NT2/D1 (cell line): ENCODE measurements around the gene ADGRF1.

ENCODE experiments used
- DNase-seq: peaks from one replicate; pipeline ENCODE4 v3.0.0-alpha.2; 2011; ENCODE audit warnings: low read depth, low spot score
- H3K27me3 ChIP-seq: 2 replicates; pipeline ENCODE4 v1.6.0; 2011; ENCODE audit warnings: mild to moderate bottlenecking; ENCODE audit not compliant: insufficient read length, insufficient read depth
- H3K36me3 ChIP-seq: 2 replicates; pipeline ENCODE4 v1.6.1; 2011; ENCODE audit warnings: mild to moderate bottlenecking, low read length, mixed read lengths; ENCODE audit not compliant: insufficient read depth, insufficient read length
- H3K4me1 ChIP-seq: 2 replicates; pipeline ENCODE4 v1.5.1; 2011; ENCODE audit not compliant: insufficient read depth, insufficient read length
- H3K4me3 ChIP-seq: 2 replicates; pipeline ENCODE4 v1.5.1; 2011; ENCODE audit warnings: low read depth; ENCODE audit not compliant: insufficient read length
- H3K9ac ChIP-seq: 2 replicates; pipeline ENCODE4 v1.6.0; 2011; ENCODE audit warnings: low read depth; ENCODE audit not compliant: insufficient read length
- H3K9me3 ChIP-seq: 2 replicates; pipeline ENCODE4 v1.5.1; 2011; ENCODE audit warnings: mild to moderate bottlenecking, low read length; ENCODE audit not compliant: insufficient read depth
- SUZ12 ChIP-seq: IDR thresholded peaks from 2 replicates; pipeline ENCODE4 v1.6.1; 2011; ENCODE audit not compliant: insufficient read length, insufficient read depth; ENCODE audit errors: extremely low read depth
- YY1 ChIP-seq: IDR thresholded peaks from 2 replicates; pipeline ENCODE4 v1.6.1; 2011; ENCODE audit not compliant: insufficient read length, insufficient read depth
- ZNF274 ChIP-seq: IDR thresholded peaks from 2 replicates; pipeline ENCODE4 v1.6.1; 2011; ENCODE audit warnings: mild to moderate bottlenecking, low read depth, low read length

The ADGRF1 gene

GRCh38 chr6:46961232-46961631, 80.9 kb downstream of the ADGRF1 start:
- Histone ChIP-seq H3K27me3 (no peaks in the 10 kb centered on the region), H3K36me3 (no peaks in the 10 kb centered on the region), H3K4me1 (no peaks in the 10 kb centered on the region), H3K4me3 (no peak overlapping the region), H3K9me3 (no peaks in the 10 kb centered on the region), H3K9ac (no peak overlapping the region)
- no peak for DNase-seq
- TF ChIP-seq YY1: no peak
- no peak for TF ChIP-seq ZNF274
- no peak for TF ChIP-seq SUZ12

DNA sequence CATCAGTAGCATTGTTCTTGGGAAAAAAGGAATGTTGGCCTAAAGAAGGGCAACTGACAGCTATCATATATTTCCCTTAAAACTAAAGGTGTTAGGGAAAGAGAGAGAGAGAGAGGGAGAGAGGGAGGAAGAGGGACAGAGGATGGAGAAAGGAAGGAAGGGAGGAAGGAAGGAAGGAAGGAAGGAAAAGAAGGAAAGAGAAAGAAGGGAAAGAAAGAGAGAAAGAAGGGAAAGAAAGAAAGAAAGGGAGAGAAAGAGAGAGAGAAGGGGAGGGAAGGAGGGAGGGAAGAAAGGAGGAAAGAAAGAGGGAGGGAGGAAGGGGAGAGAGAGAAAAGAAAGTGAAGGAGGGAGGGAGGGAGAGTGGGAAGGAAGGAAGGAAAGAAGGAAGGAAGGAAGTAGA, 82.7 kb downstream of the ADGRF1 start:
- H3K9me3 ChIP-seq: no peaks in the 10 kb centered on the region
- no peak for TF ChIP-seq SUZ12
- TF ChIP-seq ZNF274: no peak
- TF ChIP-seq YY1: no peak

GRCh38 chr6:46956409-46956808, 85.7 kb downstream of the ADGRF1 start:
- Histone ChIP-seq H3K4me1 (peaks cover 2% of the 10 kb centered on the region), H3K4me3 (no peak overlapping the region), H3K9me3 (no peaks in the 10 kb centered on the region), H3K27me3 (no peaks in the 10 kb centered on the region), H3K36me3 (no peaks in the 10 kb centered on the region), H3K9ac (no peak overlapping the region)
- DNase-seq: no peak
- TF ChIP-seq SUZ12 (no peak), YY1 (no peak), ZNF274 (no peak)

More for the DNA sequence above, 82.7 kb downstream of the ADGRF1 start:
- Histone ChIP-seq H3K4me1 (peaks cover 2% of the 10 kb centered on the region), H3K36me3 (no peaks in the 10 kb centered on the region), H3K9ac (no peak overlapping the region), H3K4me3 (no peak overlapping the region), H3K27me3 (no peaks in the 10 kb centered on the region)
- no peak for DNase-seq

DNA sequence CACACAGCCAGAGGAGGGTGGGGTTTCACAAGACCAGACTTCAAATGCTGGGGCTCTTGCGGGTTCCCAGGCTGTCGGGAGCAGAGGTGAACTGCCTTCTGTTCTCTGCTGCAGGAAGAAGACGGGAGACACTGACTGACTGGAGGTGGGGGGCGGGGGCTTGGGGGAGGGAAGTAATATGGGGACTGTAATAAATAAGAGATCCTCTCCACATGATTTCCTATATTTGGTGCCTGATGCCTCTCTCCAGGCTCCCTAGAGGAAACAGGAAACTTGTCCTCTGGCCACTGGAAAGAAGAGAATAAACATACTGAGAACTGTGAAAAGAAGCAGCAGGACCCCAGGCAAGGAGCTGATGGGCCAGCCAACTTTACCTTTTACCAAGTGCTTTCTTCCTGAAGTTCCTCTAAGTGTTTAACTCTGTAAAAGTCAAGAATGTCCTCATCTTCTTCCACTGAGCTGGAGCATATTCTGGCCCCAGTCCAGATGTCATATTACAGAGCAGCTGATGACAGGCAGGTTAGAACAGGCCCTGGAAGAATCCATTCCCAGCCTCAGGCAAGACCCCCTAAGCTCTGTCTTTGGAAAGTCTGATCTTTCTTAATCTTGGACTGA, 87.2 kb downstream of the ADGRF1 start:
- Histone ChIP-seq H3K36me3 (no peaks in the 10 kb centered on the region), H3K9ac (no peak overlapping the region), H3K4me3 (no peak overlapping the region), H3K27me3 (no peaks in the 10 kb centered on the region), H3K9me3 (no peaks in the 10 kb centered on the region), H3K4me1 (peaks cover 2% of the 10 kb centered on the region)
- no peak for TF ChIP-seq ZNF274
- TF ChIP-seq YY1: no peak
- no peak for TF ChIP-seq SUZ12
- no peak for DNase-seq

- Histone ChIP-seq H3K9me3 (no peaks in the 10 kb centered on the region), H3K27me3 (no peaks in the 10 kb centered on the region), H3K36me3 (no peaks in the 10 kb centered on the region), H3K9ac (no peak overlapping the region), H3K4me3 (no peak overlapping the region), H3K4me1 (peaks cover 2% of the 10 kb centered on the region)
- DNase-seq: no peak
- TF ChIP-seq ZNF274: no peak
- TF ChIP-seq YY1: no peak
- no peak for TF ChIP-seq SUZ12
Observed at GRCh38 chr6:46953921-46954320, 88.2 kb downstream of the ADGRF1 start.

DNA sequence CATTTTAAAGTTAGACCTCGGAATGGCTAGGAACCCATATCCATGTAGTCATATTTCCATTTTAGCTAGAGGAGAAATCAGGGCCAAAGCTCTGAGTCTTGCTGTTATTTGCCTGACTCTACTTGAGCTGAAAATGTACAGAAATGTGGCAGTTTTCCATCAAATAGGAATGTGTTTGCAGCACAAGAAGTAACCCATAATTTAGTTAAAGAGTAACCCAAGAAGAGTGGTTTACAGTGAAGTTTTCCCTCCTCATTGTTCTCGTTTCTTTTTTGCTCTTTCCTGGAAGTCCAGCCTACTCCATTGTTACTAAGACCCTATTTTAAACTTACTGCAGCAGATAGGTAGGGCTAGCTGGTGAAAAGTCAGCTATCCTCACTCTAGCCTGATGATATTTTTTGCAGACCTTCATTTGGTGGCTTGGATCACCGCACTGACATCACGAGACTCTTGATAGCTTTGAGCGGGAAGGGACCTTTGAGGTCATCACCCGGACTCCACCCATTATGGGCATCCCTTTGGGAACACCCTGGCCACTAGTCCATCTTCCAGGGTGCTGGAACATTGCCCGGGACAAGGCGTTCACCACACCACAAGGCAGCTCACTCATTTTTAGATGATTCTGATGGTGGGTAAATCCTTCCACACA, 92.4 kb downstream of the ADGRF1 start:
- DNase-seq: no peak
- H3K27me3 ChIP-seq: no peaks in the 10 kb centered on the region
- no peak overlapping the region for H3K9ac ChIP-seq
- TF ChIP-seq YY1 (no peak), SUZ12 (no peak), ZNF274 (no peak)
- no peaks in the 10 kb centered on the region for H3K4me1 ChIP-seq
- no peaks in the 10 kb centered on the region for H3K36me3 ChIP-seq
- H3K4me3 ChIP-seq: no peak overlapping the region
- H3K9me3 ChIP-seq: no peaks in the 10 kb centered on the region

DNA sequence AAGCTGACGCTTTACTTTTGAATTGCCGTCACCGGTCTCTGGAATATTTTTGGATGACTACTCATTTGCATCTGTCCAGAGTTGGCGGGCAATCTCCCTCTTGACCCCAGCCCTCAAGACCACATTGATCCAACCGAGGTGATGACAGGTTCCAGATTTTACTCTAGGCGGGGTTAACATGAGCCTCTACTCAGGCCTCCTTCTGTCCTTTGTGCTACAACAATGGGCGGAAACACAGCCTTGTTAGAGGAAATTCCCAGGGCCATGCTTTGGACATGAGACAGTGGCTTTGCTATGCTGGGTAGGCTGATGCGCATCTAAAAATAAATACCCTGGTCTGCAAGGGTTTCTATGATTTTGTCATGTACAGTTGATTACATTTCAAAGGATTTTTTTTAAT, 93.4 kb downstream of the ADGRF1 start:
- H3K36me3 ChIP-seq: no peaks in the 10 kb centered on the region
- no peaks in the 10 kb centered on the region for H3K9me3 ChIP-seq
- no peak for DNase-seq
- no peak overlapping the region for H3K4me3 ChIP-seq
- H3K27me3 ChIP-seq: no peaks in the 10 kb centered on the region
- H3K9ac ChIP-seq: no peak overlapping the region
- no peak for TF ChIP-seq SUZ12
- no peak for TF ChIP-seq ZNF274
- no peak for TF ChIP-seq YY1
- no peaks in the 10 kb centered on the region for H3K4me1 ChIP-seq
